ENCODE data around the gene RBM17.

GRCh38 chr10:6072215-6072934 is 16.5 kb upstream of the RBM17 start:
- no peak for TF ChIP-seq CTCF (IDR thresholded peaks at IDR 0.05)
- no peak for TF ChIP-seq POLR2A (IDR thresholded peaks at IDR 0.05)
